H1 (cell line): ENCODE data around the gene HOXA13. TPM values are rescaled to one million over a fixed set of nuclear protein-coding genes. Genes with fewer than 3 reads are reported as not detected.

Experiments used
- BCL11A ChIP-seq, 2 experiments: IDR thresholded peaks; one replicate each; pipeline ENCODE4 v1.6.1; 2011; ENCODE audit warnings: low read depth in 2 of 2, low read length in 2 of 2, mild to moderate bottlenecking in 2 of 2
- SIN3A ChIP-seq, 2 experiments: IDR thresholded peaks in 1 of 2; conservative IDR thresholded peaks in 1 of 2; 2 replicates each; pipeline ENCODE4 v1.6.1; 2011 to 2012; ENCODE audit warnings: low read length in 2 of 2, improper control_type of control experiment in 1 of 2, low read depth in 1 of 2, mild to moderate bottlenecking in 1 of 2
- polyA plus RNA-seq, 7 experiments: library from polyadenylated mRNA; depleted of rRNA in 3 of 7; stranded (reverse) in 5 of 7; unstranded in 2 of 7; fragments of >200 nt in 5 of 7; fragments of 200-250 nt in 2 of 7; gene quantifications; 1 replicate in 5 of 7; 2 replicates in 1 of 7; 4 replicates in 1 of 7; pipeline versions ENCODE4 v1.2.1 to v1.2.3, GENCODE V29; 2011 to 2013; ENCODE audit warnings: missing spikeins in 2 of 7, mixed read lengths in 2 of 7
- total RNA-seq: library from RNA; stranded (reverse); fragmentation: NEBNext Ultra II Directional; extraction: Animal tissue kit (Norgen Biotek cat#: 25700); gene quantifications from 2 replicates; pipeline ENCODE4 v1.2.1, GENCODE V29; 2021

The HOXA13 gene
- total and polyA plus RNA-seq, 2 of the 8 experiments (the other 6 are each of a cell fraction or from before 2014, with no cell fraction given): not detected

- TF ChIP-seq SIN3A (conservative IDR thresholded peaks at IDR 0.05 in 1 of 2, IDR thresholded peaks at IDR 0.05 in 1 of 2; ENCODE audit: low read depth in 1 of 2, low read length in 2 of 2) (no peak), BCL11A (IDR thresholded peaks at IDR 0.05; ENCODE audit: low read depth in 2 of 2, low read length in 2 of 2) (no peak)
Measured at GRCh38 chr7:27213433-27214238, 13.7 kb upstream of the HOXA13 start (continued).
